Trophoblast cell (in vitro differentiated cells and primary cell): ENCODE results near the gene COQ5.

Source experiments
- DNase-seq, 2 donors: peaks; one replicate each; pipeline ENCODE4 v3.0.0-alpha.2; 2016
- H2AFZ ChIP-seq: 2 replicates; pipeline ENCODE4 v1.6.1; 2013; ENCODE audit warnings: low read length, moderate library complexity, mild to moderate bottlenecking; ENCODE audit not compliant: insufficient read depth, poor library complexity
- H2AK5ac ChIP-seq: 2 replicates; pipeline ENCODE4 v1.6.1; 2013; ENCODE audit warnings: mild to moderate bottlenecking, low read length
- H2BK120ac ChIP-seq: 2 replicates; pipeline ENCODE4 v1.6.1; 2013; ENCODE audit warnings: low read length, mild to moderate bottlenecking, moderate library complexity; ENCODE audit not compliant: insufficient read depth, poor library complexity
- H2BK12ac ChIP-seq: 2 replicates; pipeline ENCODE4 v1.6.1; 2013; ENCODE audit warnings: mild to moderate bottlenecking, low read length, moderate library complexity
- H2BK5ac ChIP-seq: 2 replicates; pipeline ENCODE4 v1.6.1; 2013; ENCODE audit warnings: low read length, low read depth, moderate library complexity, mild to moderate bottlenecking; ENCODE audit not compliant: poor library complexity
- H3K14ac ChIP-seq: 2 replicates; pipeline ENCODE4 v1.6.1; 2013; ENCODE audit warnings: mild to moderate bottlenecking, low read length
- H3K18ac ChIP-seq: 2 replicates; pipeline ENCODE4 v1.6.1; 2013; ENCODE audit warnings: mild to moderate bottlenecking, low read length
- H3K23ac ChIP-seq: 2 replicates; pipeline ENCODE4 v1.6.1; 2013; ENCODE audit warnings: low read length
- H3K27ac ChIP-seq: 2 replicates; pipeline ENCODE4 v1.5.1; 2013; ENCODE audit warnings: low read depth, mild to moderate bottlenecking, inconsistent platforms, low read length, moderate library complexity
- H3K27me3 ChIP-seq: 2 replicates; pipeline ENCODE4 v1.6.1; 2013; ENCODE audit warnings: inconsistent platforms, mild to moderate bottlenecking, low read length, moderate library complexity; ENCODE audit not compliant: insufficient read depth
- H3K36me3 ChIP-seq, 2 experiments: 1 replicate in 1 of 2; 2 replicates in 1 of 2; pipeline ENCODE4 v1.6.1; 2013; ENCODE audit warnings: low read length in 2 of 2, mild to moderate bottlenecking in 2 of 2, moderate library complexity in 1 of 2; ENCODE audit not compliant: insufficient read depth in 2 of 2, control insufficient read depth in 1 of 2
- H3K4ac ChIP-seq: 2 replicates; pipeline ENCODE4 v1.6.1; 2013; ENCODE audit warnings: low read depth, mild to moderate bottlenecking, low read length, moderate library complexity
- H3K4me1 ChIP-seq, 2 experiments: 1 replicate in 1 of 2; 2 replicates in 1 of 2; pipeline ENCODE4 v1.6.1; 2013; ENCODE audit warnings: low read length in 2 of 2, mild to moderate bottlenecking in 2 of 2, moderate library complexity in 1 of 2; ENCODE audit not compliant: insufficient read depth in 2 of 2, control insufficient read depth in 1 of 2
- H3K4me2 ChIP-seq: 2 replicates; pipeline ENCODE4 v1.6.1; 2013; ENCODE audit warnings: inconsistent platforms, mild to moderate bottlenecking, low read length, moderate library complexity
- H3K4me3 ChIP-seq: 2 replicates; pipeline ENCODE4 v1.5.1; 2013; ENCODE audit warnings: mild to moderate bottlenecking, low read depth, low read length, inconsistent platforms
- H3K79me1 ChIP-seq: one replicate; pipeline ENCODE4 v1.6.1; 2013; ENCODE audit warnings: low read length
- H3K79me2 ChIP-seq: 2 replicates; pipeline ENCODE4 v1.6.1; 2013; ENCODE audit warnings: low read length, mild to moderate bottlenecking; ENCODE audit not compliant: control insufficient read depth, insufficient read depth, poor library complexity
- H3K9ac ChIP-seq: 2 replicates; pipeline ENCODE4 v1.6.1; 2013; ENCODE audit warnings: mild to moderate bottlenecking, low read length
- H3K9me3 ChIP-seq: 2 replicates; pipeline ENCODE4 v1.6.1; 2013; ENCODE audit warnings: low read depth, mild to moderate bottlenecking, control low read depth, inconsistent platforms, low read length; ENCODE audit not compliant: insufficient read depth
- H4K12ac ChIP-seq: 2 replicates; pipeline ENCODE4 v1.6.1; 2013; ENCODE audit warnings: low read depth, mild to moderate bottlenecking, low read length, moderate library complexity
- H4K8ac ChIP-seq: 2 replicates; pipeline ENCODE4 v1.6.1; 2013; ENCODE audit warnings: low read depth, mild to moderate bottlenecking, low read length, moderate library complexity
- H4K91ac ChIP-seq: one replicate; pipeline ENCODE4 v1.6.1; 2013; ENCODE audit warnings: low read depth, mild to moderate bottlenecking, low read length, moderate library complexity
- WGBS: extraction: QIAGEN DNeasy Blood & Tissue Kit; methylation state at CpG from one replicate; pipeline ENCODE4 v1.1.7; 2013; ENCODE audit warnings: missing lambda C conversion rate; ENCODE audit not compliant: insufficient read length, insufficient coverage; ENCODE audit errors: extremely low coverage; 5-methylcytosine and 5-hydroxymethylcytosine counted together

The COQ5 gene

GRCh38 chr12:120469450-120470149 lies 59.4 kb downstream of the COQ5 start, which contains the start of gene SRSF9:
TSS of gene SRSF9 (minus strand) at chr12:120469748. CDS start at chr12:120469609, 139 bp downstream.
- no peak within 1 kb of the TSS for H2BK12ac ChIP-seq
- peak within 1 kb of the TSS; percentile 67 for H4K12ac ChIP-seq
- peak; percentile 96 to 99 for DNase-seq
- H2BK120ac ChIP-seq, result peak within 1 kb of the TSS; percentile 91
- H3K27me3 ChIP-seq, result no peaks in the 10 kb centered on the region
- peaks cover 10 to 13% of the 10 kb centered on the region in 2 experiments for H3K4me1 ChIP-seq
- peak within 1 kb of the TSS; percentile 88 for H3K27ac ChIP-seq
- no peaks in the 10 kb centered on the region for H3K9me3 ChIP-seq
- peak within 1 kb of the TSS; percentile 96 for H3K9ac ChIP-seq
- H3K79me1 ChIP-seq, result peaks cover 11% of the 10 kb centered on the region
- no peak within 1 kb of the TSS for H3K23ac ChIP-seq
- peak within 1 kb of the TSS; percentile 99 for H3K4ac ChIP-seq
- peak within 1 kb of the TSS; percentile 97 for H3K14ac ChIP-seq
- H3K79me2 ChIP-seq, result peaks cover 20% of the 10 kb centered on the region
- WGBS, result no CpG with 5 or more reads among the region's 88 CpGs
- H3K36me3 ChIP-seq, result peaks cover 11 to 18% of the 10 kb centered on the region in 2 experiments
- peak within 1 kb of the TSS; percentile 81 for H2AFZ ChIP-seq
- peak within 1 kb of the TSS; percentile 91 for H2BK5ac ChIP-seq
- peak within 1 kb of the TSS; percentile 93 for H3K18ac ChIP-seq
- peak within 1 kb of the TSS; percentile 86 for H3K4me2 ChIP-seq
- peak within 1 kb of the TSS; percentile 91 for H4K91ac ChIP-seq
- peak within 1 kb of the TSS; percentile 99 for H3K4me3 ChIP-seq
- peak within 1 kb of the TSS; percentile 79 for H2AK5ac ChIP-seq
- peak within 1 kb of the TSS; percentile 89 for H4K8ac ChIP-seq

- no CpG with 5 or more reads among the region's 57 CpGs for WGBS
- peak overlapping the region; percentile 91 for H4K91ac ChIP-seq
- peaks cover 11% of the 10 kb centered on the region for H3K79me1 ChIP-seq
- H2BK120ac ChIP-seq, result peak overlapping the region; percentile 91
- H2AFZ ChIP-seq, result peak overlapping the region; percentile 56
- peaks cover 12 to 22% of the 10 kb centered on the region in 2 experiments for H3K36me3 ChIP-seq
- H3K23ac ChIP-seq, result no peak overlapping the region
- H4K8ac ChIP-seq, result peak overlapping the region; percentile 89
- peak overlapping the region; percentile 97 for H3K14ac ChIP-seq
- no peaks in the 10 kb centered on the region for H3K27me3 ChIP-seq
- peak overlapping the region; percentile 91 for H2BK5ac ChIP-seq
- peak overlapping the region; percentile 93 for H3K18ac ChIP-seq
- H3K9me3 ChIP-seq, result no peaks in the 10 kb centered on the region
- peak overlapping the region; percentile 88 for H3K27ac ChIP-seq
- peak overlapping the region; percentile 79 for H2AK5ac ChIP-seq
- peak overlapping the region; percentile 99 for H3K4me3 ChIP-seq
- peak overlapping the region; percentile 99 for H3K4ac ChIP-seq
- H2BK12ac ChIP-seq, result no peak overlapping the region
- peaks cover 20% of the 10 kb centered on the region for H3K79me2 ChIP-seq
- peaks cover 8 to 10% of the 10 kb centered on the region in 2 experiments for H3K4me1 ChIP-seq
- peak overlapping the region; percentile 86 for H3K4me2 ChIP-seq
- no peak for DNase-seq
- H4K12ac ChIP-seq, result peak overlapping the region; percentile 67
- H3K9ac ChIP-seq, result peak overlapping the region; percentile 96
Observed at GRCh38 chr12:120468821-120469449, 60.0 kb downstream of the COQ5 start.

GRCh38 chr12:120468325-120468820 lies 60.6 kb downstream of the COQ5 start:
- Histone ChIP-seq H2AK5ac (no peak overlapping the region), H2AFZ (peak overlapping the region; percentile 56), H3K14ac (no peak overlapping the region), H3K9ac (peak overlapping the region; percentile 87), H3K23ac (no peak overlapping the region), H2BK5ac (peak overlapping the region; percentile 91), H3K4me3 (peak overlapping the region; percentile 99), H2BK12ac (no peak overlapping the region), H3K79me2 (peaks cover 20% of the 10 kb centered on the region), H3K4me2 (peak overlapping the region; percentile 81), H4K12ac (no peak overlapping the region), H3K79me1 (peaks cover 11% of the 10 kb centered on the region), H3K27me3 (no peaks in the 10 kb centered on the region), H3K18ac (no peak overlapping the region), H4K8ac (peak overlapping the region; percentile 89), H3K27ac (peak overlapping the region; percentile 88), H3K4me1 (peaks cover 4 to 8% of the 10 kb centered on the region in 2 experiments), H3K9me3 (no peaks in the 10 kb centered on the region), H4K91ac (peak overlapping the region; percentile 87), H3K4ac (peak overlapping the region; percentile 99), H2BK120ac (peak overlapping the region; percentile 91), H3K36me3 (peaks cover 16 to 27% of the 10 kb centered on the region in 2 experiments)
- no CpG with 5 or more reads among the region's 23 CpGs for WGBS
- DNase-seq, result peak; percentile 85 to 94

- Histone ChIP-seq H3K27ac (no peak overlapping the region), H2BK12ac (no peak overlapping the region), H3K23ac (no peak overlapping the region), H3K9me3 (no peaks in the 10 kb centered on the region), H2BK5ac (no peak overlapping the region), H3K4me1 (peaks cover 4 to 8% of the 10 kb centered on the region in 2 experiments), H3K36me3 (peaks cover 22 to 36% of the 10 kb centered on the region in 2 experiments), H3K4ac (peak overlapping the region; percentile 87), H3K4me2 (no peak overlapping the region), H2BK120ac (no peak overlapping the region), H3K4me3 (no peak overlapping the region), H3K18ac (no peak overlapping the region), H3K79me2 (peaks cover 20% of the 10 kb centered on the region), H3K79me1 (peaks cover 11% of the 10 kb centered on the region), H2AK5ac (no peak overlapping the region), H3K14ac (no peak overlapping the region), H3K27me3 (no peaks in the 10 kb centered on the region), H4K8ac (no peak overlapping the region), H4K91ac (no peak overlapping the region), H2AFZ (no peak overlapping the region), H4K12ac (no peak overlapping the region), H3K9ac (no peak overlapping the region)
- WGBS, result no CpG with 5 or more reads among the region's 6 CpGs
- no peak for DNase-seq
Observed at GRCh38 chr12:120467439-120467838, 61.5 kb downstream of the COQ5 start.
